Upper lobe of right lung (tissue), 1 donor: ENCODE measurements around the gene KCNJ12. TPM values are rescaled to one million over a fixed set of nuclear protein-coding genes. Genes with fewer than 3 reads are reported as not detected.
"Not testable (repeated sequence)": the region's sequence is repeated elsewhere in the genome, so short reads cannot be mapped to it uniquely, and the experiment has no call there.

Experiments
- ATAC-seq: fragments of 200-7000 bp; cut with Tn5 transposase; one replicate; pipeline ENCODE4 v1.9.1; 2020; ENCODE audit warnings: mild to moderate bottlenecking, moderate library complexity
- DNase-seq: peaks from one replicate; pipeline ENCODE4 v3.0.0-alpha.2; 2020
- H3K27ac ChIP-seq: fragments of 200-600 bp; one replicate; pipeline ENCODE4 v1.8.0; 2022
- H3K27me3 ChIP-seq: fragments of 200-600 bp; one replicate; pipeline ENCODE4 v1.8.0; 2022; ENCODE audit warnings: mild to moderate bottlenecking
- H3K36me3 ChIP-seq: fragments of 200-600 bp; one replicate; pipeline ENCODE4 v1.8.0; 2022
- H3K4me1 ChIP-seq: fragments of 200-600 bp; one replicate; pipeline ENCODE4 v1.8.0; 2022
- H3K4me3 ChIP-seq: fragments of 200-600 bp; one replicate; pipeline ENCODE4 v1.8.0; 2022; ENCODE audit warnings: mild to moderate bottlenecking
- H3K9me3 ChIP-seq: fragments of 200-600 bp; one replicate; pipeline ENCODE4 v1.8.0; 2022
- CTCF ChIP-seq: fragments of 200-600 bp; IDR thresholded peaks from one replicate; pipeline ENCODE4 v1.8.0; 2022; ENCODE audit warnings: antibody characterized with exemption
- intact Hi-C: fragments of 100-400 bp; cut with DNase I; formaldehyde crosslinking; loops from one replicate; pipeline ENCODE4 v1.11.0; 2022
- total RNA-seq: library from RNA; stranded (reverse); fragmentation: NEBNext Ultra II Directional; extraction: Animal tissue kit (Norgen Biotek cat#: 25700); gene quantifications from one replicate; pipeline ENCODE4 v1.2.1, GENCODE V29; 2021
- donor health status: DM: no; HTN: yes; CAD: no; lungs with severe emphysema.

Gene KCNJ12
- total RNA-seq, 1 donor from 2014 or later = 2.5 TPM

GRCh38 chr17:21425321-21425720 is 49.2 kb downstream of the KCNJ12 start:
- Histone ChIP-seq H3K9me3 (no peaks in the 10 kb centered on the region), H3K36me3 (no peaks in the 10 kb centered on the region), H3K4me1 (no peaks in the 10 kb centered on the region), H3K27ac (no peak overlapping the region), H3K27me3 (no peaks in the 10 kb centered on the region), H3K4me3 (no peak overlapping the region)
- no peak for DNase-seq
- intact Hi-C loops = no loop called here
- no peak for ATAC-seq
- no peak for TF ChIP-seq CTCF

GRCh38 chr17:21425736-21426135 is 49.6 kb downstream of the KCNJ12 start:
- TF ChIP-seq CTCF = no peak
- DNase-seq (no peak), ATAC-seq (no peak)
- Histone ChIP-seq H3K27ac (no peak overlapping the region), H3K9me3 (no peaks in the 10 kb centered on the region), H3K4me3 (no peak overlapping the region), H3K4me1 (no peaks in the 10 kb centered on the region), H3K27me3 (no peaks in the 10 kb centered on the region), H3K36me3 (no peaks in the 10 kb centered on the region)
- intact Hi-C loops = no loop called here

DNA sequence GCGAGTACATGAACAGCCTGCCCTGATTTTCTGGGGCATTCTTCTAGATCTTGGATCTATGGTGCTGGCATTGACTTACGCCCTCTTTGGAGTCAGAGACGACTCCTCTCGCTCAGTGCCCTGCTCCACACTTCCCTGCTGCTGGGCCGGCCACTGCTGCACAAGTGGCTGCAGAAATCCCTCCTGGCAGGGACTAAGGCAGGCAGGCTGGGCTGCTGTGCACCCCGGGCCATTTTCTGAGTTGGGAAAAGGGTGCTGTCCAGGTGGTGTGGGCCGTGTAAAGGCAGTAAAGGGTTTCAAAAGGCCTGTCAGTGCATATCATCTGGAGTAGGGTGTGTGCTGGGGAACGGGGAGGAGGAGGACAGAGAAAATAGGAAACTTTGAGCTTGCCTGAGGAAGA is 50.1 kb downstream of the KCNJ12 start:
- H3K27ac ChIP-seq, H3K27me3 ChIP-seq, H3K9me3 ChIP-seq, ATAC-seq, H3K36me3 ChIP-seq, H3K4me3 ChIP-seq, DNase-seq, H3K4me1 ChIP-seq, intact Hi-C loops: not testable (repeated sequence)

DNA sequence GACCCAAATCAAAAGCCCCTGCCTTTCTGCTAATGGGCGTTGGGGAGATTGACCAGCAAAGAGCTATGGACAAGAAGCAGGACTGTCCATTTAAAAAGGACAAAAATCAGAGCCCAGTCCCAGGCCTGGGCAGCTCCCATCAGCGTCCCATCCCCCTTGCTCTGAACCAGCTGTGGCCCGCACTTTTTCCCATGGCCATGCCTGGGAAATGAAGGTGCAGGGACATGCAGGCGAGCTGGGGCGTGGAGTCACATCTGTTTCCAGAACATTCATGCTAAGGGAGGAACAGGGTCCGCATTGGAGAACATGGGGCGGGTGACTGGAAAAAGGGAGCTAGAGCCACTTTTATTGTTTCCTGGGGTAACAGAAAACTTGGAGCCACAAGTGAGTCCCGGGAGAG is 50.7 kb downstream of the KCNJ12 start:
- ATAC-seq, DNase-seq, H3K36me3 ChIP-seq, H3K4me3 ChIP-seq, intact Hi-C loops, H3K27ac ChIP-seq, H3K9me3 ChIP-seq, H3K27me3 ChIP-seq, H3K4me1 ChIP-seq: not testable (repeated sequence)

DNA sequence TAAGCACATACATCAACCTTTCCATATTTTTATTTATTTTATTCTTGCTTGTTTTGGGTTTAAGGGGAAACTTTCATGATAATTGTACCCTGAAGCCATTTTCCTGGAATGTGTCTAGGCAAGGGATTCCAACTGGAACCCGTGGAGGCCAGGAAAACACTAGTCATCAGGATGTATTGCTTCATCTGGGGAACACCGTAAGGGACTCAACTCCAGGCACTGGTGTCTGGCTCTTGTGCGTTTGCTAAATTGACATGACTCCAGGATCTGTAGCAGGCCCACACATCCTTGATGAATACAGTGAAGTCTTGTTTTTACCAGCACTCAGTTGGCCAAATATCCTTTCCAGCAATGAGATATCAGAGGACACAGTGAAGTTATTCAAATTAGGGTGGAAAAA is 51.6 kb downstream of the KCNJ12 start:
- H3K4me1 ChIP-seq, H3K4me3 ChIP-seq, intact Hi-C loops, H3K9me3 ChIP-seq, DNase-seq, H3K27me3 ChIP-seq, H3K36me3 ChIP-seq, ATAC-seq, H3K27ac ChIP-seq: not testable (repeated sequence)

DNA sequence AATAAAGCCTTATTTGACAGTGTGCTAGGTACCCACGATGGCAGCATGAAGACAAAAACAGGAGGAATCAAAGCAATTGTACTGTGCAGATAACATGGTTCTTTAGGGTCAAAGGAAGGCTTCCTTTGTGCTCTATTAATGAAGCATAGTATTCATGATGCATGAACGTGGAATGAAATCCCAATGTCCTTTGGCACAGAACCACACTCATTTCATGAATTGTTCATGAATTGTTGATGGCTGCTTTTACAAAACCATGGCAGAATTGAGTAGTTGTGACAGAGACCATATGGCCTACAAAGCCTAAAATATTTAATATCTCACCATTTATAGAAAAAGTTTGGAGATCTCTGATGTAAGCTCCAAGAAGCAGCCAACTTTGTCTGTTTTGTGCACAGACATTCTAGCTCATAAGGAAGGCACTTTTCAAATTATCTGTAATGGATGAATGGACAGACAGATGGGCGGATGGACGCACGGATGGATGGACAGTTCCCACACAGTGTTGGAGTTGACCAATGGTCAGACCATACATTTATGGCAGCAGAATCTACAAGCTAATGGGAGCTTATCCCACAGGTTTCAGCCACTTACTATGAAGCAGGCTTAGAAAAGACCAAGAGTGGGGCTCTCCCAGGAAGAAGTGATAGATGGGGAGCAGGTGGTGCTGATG is 52.7 kb downstream of the KCNJ12 start:
- intact Hi-C loops, H3K36me3 ChIP-seq, ATAC-seq, H3K27me3 ChIP-seq, H3K9me3 ChIP-seq, DNase-seq, H3K4me1 ChIP-seq, H3K4me3 ChIP-seq: not testable (repeated sequence)
- peak overlapping the region; percentile 17 for H3K27ac ChIP-seq

DNA sequence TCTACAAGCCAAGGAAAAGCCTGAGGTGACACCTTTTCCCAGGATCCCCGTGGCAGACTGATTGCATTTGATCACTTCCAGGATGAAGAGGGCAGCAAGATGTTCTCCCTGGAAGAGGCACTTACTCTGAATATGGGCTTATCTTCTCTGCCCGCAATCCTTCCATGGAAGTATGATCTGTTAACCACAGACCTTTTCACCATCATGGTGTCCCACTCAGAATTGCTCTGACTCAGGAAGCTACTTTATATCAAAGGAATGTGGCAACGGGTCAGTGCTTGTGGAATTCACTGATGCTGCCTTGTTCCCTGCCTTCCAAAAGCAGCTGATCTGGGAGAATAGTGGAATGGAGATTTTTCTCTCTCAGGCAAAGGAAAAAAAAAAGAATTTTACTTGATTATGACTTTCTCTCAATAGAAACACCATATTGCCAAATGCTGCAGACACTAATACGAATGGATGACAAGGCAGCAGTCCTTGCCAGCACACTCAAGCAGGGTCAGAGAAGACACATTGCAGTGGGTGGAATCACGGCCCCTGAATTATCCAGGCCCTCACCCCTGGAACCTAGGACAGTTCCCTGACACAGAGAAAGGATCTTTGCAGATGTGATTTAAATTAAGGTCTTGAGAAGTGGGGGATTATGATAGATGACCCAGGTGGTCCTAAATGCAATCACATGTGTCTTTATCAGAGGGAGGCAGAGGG is 53.9 kb downstream of the KCNJ12 start:
- H3K27ac ChIP-seq, H3K9me3 ChIP-seq, intact Hi-C loops, H3K27me3 ChIP-seq, H3K36me3 ChIP-seq, ATAC-seq, H3K4me1 ChIP-seq, DNase-seq, H3K4me3 ChIP-seq: not testable (repeated sequence)

DNA sequence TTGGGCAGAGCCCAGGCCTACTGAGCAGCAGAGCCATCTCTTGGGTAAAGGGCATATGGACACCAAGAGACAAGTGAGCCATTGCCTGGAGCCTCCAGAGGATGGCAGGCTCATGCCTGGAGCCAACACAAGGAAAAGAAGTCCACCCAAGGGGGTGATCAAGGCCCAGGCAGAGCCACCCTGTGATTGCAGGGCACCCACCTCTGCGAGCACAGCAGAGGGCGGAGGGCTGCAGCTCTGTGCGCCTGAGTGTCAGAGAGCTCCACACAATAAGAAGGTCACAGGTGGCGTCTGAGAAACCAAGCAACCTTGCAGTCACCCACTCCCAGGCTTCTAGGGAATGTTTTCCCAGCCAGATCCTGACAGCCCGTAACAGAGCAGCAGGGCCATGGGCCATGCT is 57.8 kb downstream of the KCNJ12 start:
- ATAC-seq, H3K4me1 ChIP-seq, DNase-seq, intact Hi-C loops, H3K27ac ChIP-seq, H3K27me3 ChIP-seq, H3K36me3 ChIP-seq, H3K4me3 ChIP-seq, H3K9me3 ChIP-seq: not testable (repeated sequence)

DNA sequence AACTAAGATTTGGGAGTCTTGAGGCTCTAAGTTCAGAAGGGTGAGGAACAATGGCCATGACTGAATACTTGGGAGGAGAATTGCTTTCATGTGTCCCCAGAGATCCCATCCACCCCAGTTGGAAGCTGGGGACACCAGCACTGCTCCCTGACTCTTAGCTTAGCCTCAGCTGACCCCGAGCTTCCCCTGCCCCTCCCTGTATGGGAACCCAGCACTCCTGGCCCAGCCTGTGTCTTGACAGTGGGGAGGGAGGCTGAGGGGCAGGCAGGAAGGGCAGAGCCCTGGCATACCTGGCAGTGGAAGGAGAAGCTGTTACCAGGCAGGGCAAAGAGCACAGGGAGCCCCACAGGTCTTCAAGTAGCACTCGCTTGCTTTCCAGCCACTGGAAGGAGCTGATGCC is 58.8 kb downstream of the KCNJ12 start:
- H3K36me3 ChIP-seq, H3K27ac ChIP-seq, H3K4me3 ChIP-seq, ATAC-seq, intact Hi-C loops, H3K27me3 ChIP-seq, DNase-seq, H3K9me3 ChIP-seq, H3K4me1 ChIP-seq: not testable (repeated sequence)

GRCh38 chr17:21436481-21436880 is 60.3 kb downstream of the KCNJ12 start:
- intact Hi-C loops, ATAC-seq, H3K4me3 ChIP-seq, H3K36me3 ChIP-seq, H3K9me3 ChIP-seq, DNase-seq, H3K27ac ChIP-seq, H3K4me1 ChIP-seq, H3K27me3 ChIP-seq: not testable (repeated sequence)

DNA sequence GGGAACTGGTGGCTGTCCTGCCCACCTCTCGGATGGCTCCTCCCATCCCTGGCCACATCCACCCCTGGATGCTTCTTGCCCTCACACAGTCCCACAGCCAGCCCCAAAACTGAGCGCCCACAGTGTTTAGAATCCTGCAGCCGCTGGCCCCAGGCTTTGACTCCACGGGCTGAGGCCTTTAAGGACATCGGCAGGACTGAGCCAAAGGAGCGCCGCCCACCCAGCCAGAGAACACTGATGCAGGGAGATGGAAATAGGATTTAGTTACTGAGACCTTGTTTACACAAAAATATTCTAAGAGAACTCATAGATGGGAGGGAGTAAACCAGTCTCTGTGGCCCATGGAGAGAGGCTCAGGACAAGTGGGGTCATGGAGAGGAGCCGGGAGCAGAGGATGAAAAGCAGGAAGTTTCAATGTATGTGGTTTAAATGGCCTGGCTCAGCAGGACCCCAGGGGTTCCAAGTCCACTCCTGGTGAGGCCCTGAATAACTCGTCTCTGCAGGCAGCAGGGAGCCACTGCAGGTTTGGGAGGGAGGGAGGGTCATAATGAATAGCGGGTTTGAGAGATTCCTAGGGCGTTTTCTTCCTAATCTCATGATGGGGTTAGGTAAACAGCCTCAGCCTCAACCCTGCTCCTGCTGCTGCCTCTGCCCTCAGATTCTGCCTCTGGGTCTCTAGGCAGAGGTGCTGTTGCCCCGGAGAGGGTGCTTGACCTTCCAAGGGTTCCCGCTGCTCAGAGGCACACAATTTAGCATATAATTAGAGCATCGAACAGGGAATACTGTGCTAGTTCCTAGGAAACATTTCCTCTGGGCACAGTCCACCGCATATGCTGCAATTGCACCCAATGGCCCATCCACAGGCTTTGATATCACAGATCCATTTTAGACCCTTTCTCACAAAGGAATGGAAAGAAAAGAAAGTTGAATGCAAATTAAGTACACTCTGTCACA is 61.0 kb downstream of the KCNJ12 start:
- H3K9me3 ChIP-seq, H3K27ac ChIP-seq, H3K27me3 ChIP-seq, H3K36me3 ChIP-seq, H3K4me3 ChIP-seq, DNase-seq, intact Hi-C loops, H3K4me1 ChIP-seq: not testable (repeated sequence)
- peak; percentile 7 for ATAC-seq
